Measurements from ENCODE around the gene FARP1.

Gene FARP1

GRCh38 chr13:98313023-98313921 lies 170.4 kb downstream of the FARP1 start:
- Mint-ChIP-seq H3K4me1 (no peaks in the 10 kb centered on the region), H3K27ac (no peak overlapping the region), H3K9me3 (no peaks in the 10 kb centered on the region), H3K4me3 (no peak overlapping the region), H3K36me3 (no peaks in the 10 kb centered on the region)
- ATAC-seq (peak; percentile 27), DNase-seq (ENCODE audit: low spot score in 2 of 2) (no peak)

- Mint-ChIP-seq H3K27ac (no peak overlapping the region), H3K9me3 (no peaks in the 10 kb centered on the region), H3K4me3 (no peak overlapping the region), H3K36me3 (no peaks in the 10 kb centered on the region), H3K4me1 (no peaks in the 10 kb centered on the region)
- no peak for DNase-seq (ENCODE audit: low spot score in 2 of 2)
- ATAC-seq, result no peak
Measured at GRCh38 chr13:98313922-98314292, 171.0 kb downstream of the FARP1 start.

- H3K27ac Mint-ChIP-seq, result no peak overlapping the region
- H3K4me3 Mint-ChIP-seq, result no peak overlapping the region
- no peak for DNase-seq (ENCODE audit: low spot score in 2 of 2)
- H3K36me3 Mint-ChIP-seq, result no peaks in the 10 kb centered on the region
- H3K4me1 Mint-ChIP-seq, result no peaks in the 10 kb centered on the region
- H3K9me3 Mint-ChIP-seq, result no peaks in the 10 kb centered on the region
- ATAC-seq, result no peak
Measured at GRCh38 chr13:98315466-98315865, 172.6 kb downstream of the FARP1 start.

- no peaks in the 10 kb centered on the region for H3K36me3 Mint-ChIP-seq
- no peak for DNase-seq (ENCODE audit: low spot score in 2 of 2)
- no peaks in the 10 kb centered on the region for H3K4me1 Mint-ChIP-seq
- ATAC-seq, result no peak
- H3K4me3 Mint-ChIP-seq, result no peak overlapping the region
- H3K9me3 Mint-ChIP-seq, result no peaks in the 10 kb centered on the region
- H3K27ac Mint-ChIP-seq, result no peak overlapping the region
Measured at GRCh38 chr13:98315902-98316301, 173.0 kb downstream of the FARP1 start.

- DNase-seq (ENCODE audit: low spot score in 2 of 2), result no peak
- Mint-ChIP-seq H3K27ac (no peak overlapping the region), H3K4me1 (no peaks in the 10 kb centered on the region), H3K36me3 (no peaks in the 10 kb centered on the region), H3K4me3 (no peak overlapping the region), H3K9me3 (no peaks in the 10 kb centered on the region)
- ATAC-seq, result no peak
Measured at GRCh38 chr13:98317573-98318171, 174.8 kb downstream of the FARP1 start.

GRCh38 chr13:98318263-98318878 lies 175.5 kb downstream of the FARP1 start:
- Mint-ChIP-seq H3K4me3 (no peak overlapping the region), H3K4me1 (no peaks in the 10 kb centered on the region), H3K27ac (no peak overlapping the region), H3K9me3 (no peaks in the 10 kb centered on the region), H3K36me3 (no peaks in the 10 kb centered on the region)
- no peak for ATAC-seq
- DNase-seq (ENCODE audit: low spot score in 2 of 2), result no peak

- no peaks in the 10 kb centered on the region for H3K9me3 Mint-ChIP-seq
- ATAC-seq (no peak), DNase-seq (ENCODE audit: low spot score in 2 of 2) (no peak)
- no peaks in the 10 kb centered on the region for H3K4me1 Mint-ChIP-seq
- H3K27ac Mint-ChIP-seq, result no peak overlapping the region
- no peak overlapping the region for H3K4me3 Mint-ChIP-seq
- H3K36me3 Mint-ChIP-seq, result no peaks in the 10 kb centered on the region
Measured at GRCh38 chr13:98320561-98321105, 177.7 kb downstream of the FARP1 start.

- no peaks in the 10 kb centered on the region for H3K36me3 Mint-ChIP-seq
- ATAC-seq (no peak), DNase-seq (ENCODE audit: low spot score in 2 of 2) (no peak)
- H3K4me3 Mint-ChIP-seq, result no peak overlapping the region
- no peaks in the 10 kb centered on the region for H3K4me1 Mint-ChIP-seq
- H3K9me3 Mint-ChIP-seq, result no peaks in the 10 kb centered on the region
- H3K27ac Mint-ChIP-seq, result no peak overlapping the region
Measured at GRCh38 chr13:98321395-98321794, 178.5 kb downstream of the FARP1 start.

- no peak overlapping the region for H3K27ac Mint-ChIP-seq
- no peaks in the 10 kb centered on the region for H3K36me3 Mint-ChIP-seq
- no peaks in the 10 kb centered on the region for H3K4me1 Mint-ChIP-seq
- DNase-seq (ENCODE audit: low spot score in 2 of 2) (no peak), ATAC-seq (no peak)
- no peaks in the 10 kb centered on the region for H3K9me3 Mint-ChIP-seq
- no peak overlapping the region for H3K4me3 Mint-ChIP-seq
Measured at GRCh38 chr13:98322091-98322718, 179.3 kb downstream of the FARP1 start.

- Mint-ChIP-seq H3K36me3 (no peaks in the 10 kb centered on the region), H3K4me1 (no peaks in the 10 kb centered on the region), H3K9me3 (no peaks in the 10 kb centered on the region), H3K27ac (no peak overlapping the region), H3K4me3 (no peak overlapping the region)
- ATAC-seq, result no peak
- DNase-seq (ENCODE audit: low spot score in 2 of 2), result no peak
Measured at GRCh38 chr13:98324105-98324504, 181.2 kb downstream of the FARP1 start.

GRCh38 chr13:98325724-98326123 lies 182.8 kb downstream of the FARP1 start:
- no peak for ATAC-seq
- DNase-seq (ENCODE audit: low spot score in 2 of 2), result no peak
- H3K4me1 Mint-ChIP-seq, result no peaks in the 10 kb centered on the region
- no peak overlapping the region for H3K27ac Mint-ChIP-seq
- no peaks in the 10 kb centered on the region for H3K9me3 Mint-ChIP-seq
- no peaks in the 10 kb centered on the region for H3K36me3 Mint-ChIP-seq
- no peak overlapping the region for H3K4me3 Mint-ChIP-seq

- no peaks in the 10 kb centered on the region for H3K36me3 Mint-ChIP-seq
- H3K9me3 Mint-ChIP-seq, result no peaks in the 10 kb centered on the region
- H3K27ac Mint-ChIP-seq, result no peak overlapping the region
- DNase-seq (ENCODE audit: low spot score in 2 of 2) (no peak), ATAC-seq (no peak)
- H3K4me1 Mint-ChIP-seq, result no peaks in the 10 kb centered on the region
- H3K4me3 Mint-ChIP-seq, result no peak overlapping the region
Measured at GRCh38 chr13:98326291-98326690, 183.4 kb downstream of the FARP1 start.

GRCh38 chr13:98327371-98328270 lies 184.7 kb downstream of the FARP1 start:
- no peaks in the 10 kb centered on the region for H3K9me3 Mint-ChIP-seq
- H3K27ac Mint-ChIP-seq, result no peak overlapping the region
- no peak for DNase-seq (ENCODE audit: low spot score in 2 of 2)
- H3K36me3 Mint-ChIP-seq, result no peaks in the 10 kb centered on the region
- no peaks in the 10 kb centered on the region for H3K4me1 Mint-ChIP-seq
- H3K4me3 Mint-ChIP-seq, result no peak overlapping the region
- no peak for ATAC-seq

- no peaks in the 10 kb centered on the region for H3K36me3 Mint-ChIP-seq
- no peak overlapping the region for H3K27ac Mint-ChIP-seq
- H3K4me1 Mint-ChIP-seq, result no peaks in the 10 kb centered on the region
- ATAC-seq (no peak), DNase-seq (ENCODE audit: low spot score in 2 of 2) (no peak)
- no peaks in the 10 kb centered on the region for H3K9me3 Mint-ChIP-seq
- H3K4me3 Mint-ChIP-seq, result no peak overlapping the region
Measured at GRCh38 chr13:98328511-98328910, 185.6 kb downstream of the FARP1 start.

Data from stimulated activated effector memory CD8-positive, alpha-beta T cell treated with anti-CD3 and anti-CD28 coated beads, Interleukin-12 subunit alpha, Interleukin-12 subunit beta, amount 100 ng/mL, for 72 hours (primary cell).